Nephron progenitor cell (in vitro differentiated cells): ENCODE measurements around the gene PHF5A.

Experiments used
- DNase-seq: peaks from one replicate; pipeline ENCODE4 v3.0.0; 2021
- H3K27ac Mint-ChIP-seq: 2 replicates; pipeline ENCODE4 v1.8.0; 2021; ENCODE audit warnings: mild to moderate bottlenecking, moderate library complexity, mixed read lengths
- H3K27me3 Mint-ChIP-seq: 2 replicates; pipeline ENCODE4 v1.8.0; 2021; ENCODE audit warnings: mild to moderate bottlenecking, low read depth, mixed read lengths; ENCODE audit not compliant: poor library complexity
- H3K36me3 Mint-ChIP-seq: 2 replicates; pipeline ENCODE4 v1.8.0; 2021; ENCODE audit warnings: low read depth, mixed read lengths
- H3K4me1 Mint-ChIP-seq: 2 replicates; pipeline ENCODE4 v1.8.0; 2021; ENCODE audit warnings: mixed read lengths
- H3K4me3 Mint-ChIP-seq: 2 replicates; pipeline ENCODE4 v1.8.0; 2021; ENCODE audit warnings: mild to moderate bottlenecking, moderate library complexity, mixed read lengths
- H3K9me3 Mint-ChIP-seq: 2 replicates; pipeline ENCODE4 v1.8.0; 2021; ENCODE audit warnings: mild to moderate bottlenecking, moderate library complexity, mixed read lengths
- TF ChIP-seq, protein P1 (sequence below): fragments of 200-600 bp; sonication (generic); IDR thresholded peaks from 2 replicates; pipeline ENCODE4 v1.5.0; 2021; ENCODE audit warnings: antibody characterized with exemption

Gene PHF5A

GRCh38 chr22:41478891-41479521 lies 10.5 kb upstream of the PHF5A start:
- Mint-ChIP-seq H3K36me3 (no peaks in the 10 kb centered on the region), H3K27ac (peak overlapping the region; percentile 7), H3K27me3 (no peaks in the 10 kb centered on the region), H3K4me1 (peaks cover 11% of the 10 kb centered on the region), H3K9me3 (no peaks in the 10 kb centered on the region), H3K4me3 (no peak overlapping the region)
- DNase-seq = no peak
- TF ChIP-seq, protein P1, sequence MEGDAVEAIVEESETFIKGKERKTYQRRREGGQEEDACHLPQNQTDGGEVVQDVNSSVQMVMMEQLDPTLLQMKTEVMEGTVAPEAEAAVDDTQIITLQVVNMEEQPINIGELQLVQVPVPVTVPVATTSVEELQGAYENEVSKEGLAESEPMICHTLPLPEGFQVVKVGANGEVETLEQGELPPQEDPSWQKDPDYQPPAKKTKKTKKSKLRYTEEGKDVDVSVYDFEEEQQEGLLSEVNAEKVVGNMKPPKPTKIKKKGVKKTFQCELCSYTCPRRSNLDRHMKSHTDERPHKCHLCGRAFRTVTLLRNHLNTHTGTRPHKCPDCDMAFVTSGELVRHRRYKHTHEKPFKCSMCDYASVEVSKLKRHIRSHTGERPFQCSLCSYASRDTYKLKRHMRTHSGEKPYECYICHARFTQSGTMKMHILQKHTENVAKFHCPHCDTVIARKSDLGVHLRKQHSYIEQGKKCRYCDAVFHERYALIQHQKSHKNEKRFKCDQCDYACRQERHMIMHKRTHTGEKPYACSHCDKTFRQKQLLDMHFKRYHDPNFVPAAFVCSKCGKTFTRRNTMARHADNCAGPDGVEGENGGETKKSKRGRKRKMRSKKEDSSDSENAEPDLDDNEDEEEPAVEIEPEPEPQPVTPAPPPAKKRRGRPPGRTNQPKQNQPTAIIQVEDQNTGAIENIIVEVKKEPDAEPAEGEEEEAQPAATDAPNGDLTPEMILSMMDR = no peak

DNA sequence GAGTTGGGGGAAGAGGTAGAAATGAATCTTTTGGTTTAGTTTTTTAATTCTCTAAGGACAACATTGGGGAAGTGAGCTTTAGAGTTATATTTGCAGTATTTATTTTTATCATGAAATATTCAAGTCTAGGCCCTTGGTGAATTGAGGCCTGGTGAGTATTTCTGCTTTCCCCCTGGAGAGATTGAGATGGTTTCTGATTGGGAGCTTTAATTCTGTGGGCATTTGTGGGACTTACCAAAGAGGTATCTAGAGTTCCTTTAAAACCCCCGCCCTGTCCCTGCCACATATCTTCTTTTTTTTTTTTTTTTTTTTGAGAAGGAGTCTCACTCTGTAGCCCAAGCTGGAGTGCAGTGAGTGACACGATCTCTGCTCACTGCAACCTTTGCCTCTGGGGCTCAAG lies 10.0 kb upstream of the PHF5A start:
- no peak for DNase-seq
- no peak overlapping the region for H3K4me3 Mint-ChIP-seq
- H3K27me3 Mint-ChIP-seq = no peaks in the 10 kb centered on the region
- no peaks in the 10 kb centered on the region for H3K36me3 Mint-ChIP-seq
- TF ChIP-seq, protein P1 = no peak
- peaks cover 15% of the 10 kb centered on the region for H3K4me1 Mint-ChIP-seq
- no peaks in the 10 kb centered on the region for H3K9me3 Mint-ChIP-seq
- no peak overlapping the region for H3K27ac Mint-ChIP-seq

DNA sequence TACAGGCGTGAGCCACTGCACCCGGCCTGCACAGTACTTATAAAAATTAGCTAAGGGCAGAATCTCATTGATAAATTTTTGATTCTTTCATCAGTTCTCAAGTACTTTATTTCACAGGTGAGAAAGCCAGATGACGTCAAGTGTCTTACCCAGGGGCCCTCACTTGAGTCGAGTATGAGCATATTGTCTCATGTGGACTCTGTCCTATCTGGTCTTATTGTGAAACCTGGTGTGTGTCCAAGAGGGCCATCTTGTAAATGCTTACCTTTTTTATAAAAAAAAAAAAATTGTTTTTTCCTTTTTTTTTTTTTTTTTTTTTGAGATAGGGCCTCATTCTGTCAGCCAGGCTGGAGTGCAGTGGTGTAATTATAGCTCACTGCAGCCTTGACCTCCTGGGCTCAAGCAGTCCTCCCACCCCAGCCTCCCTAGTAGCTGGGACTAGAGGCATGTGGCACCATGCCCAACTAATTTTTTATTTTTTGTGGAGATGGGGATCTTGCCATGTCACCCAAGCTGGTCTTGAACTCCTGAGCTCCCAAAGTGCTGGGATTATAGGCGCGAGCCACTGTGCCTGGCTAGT lies 6.5 kb upstream of the PHF5A start:
- peaks cover 23% of the 10 kb centered on the region for H3K4me1 Mint-ChIP-seq
- TF ChIP-seq, protein P1 = no peak
- no peaks in the 10 kb centered on the region for H3K9me3 Mint-ChIP-seq
- H3K27ac Mint-ChIP-seq = peak overlapping the region; percentile 45
- H3K4me3 Mint-ChIP-seq = no peak overlapping the region
- H3K36me3 Mint-ChIP-seq = no peaks in the 10 kb centered on the region
- DNase-seq = no peak
- no peaks in the 10 kb centered on the region for H3K27me3 Mint-ChIP-seq

DNA sequence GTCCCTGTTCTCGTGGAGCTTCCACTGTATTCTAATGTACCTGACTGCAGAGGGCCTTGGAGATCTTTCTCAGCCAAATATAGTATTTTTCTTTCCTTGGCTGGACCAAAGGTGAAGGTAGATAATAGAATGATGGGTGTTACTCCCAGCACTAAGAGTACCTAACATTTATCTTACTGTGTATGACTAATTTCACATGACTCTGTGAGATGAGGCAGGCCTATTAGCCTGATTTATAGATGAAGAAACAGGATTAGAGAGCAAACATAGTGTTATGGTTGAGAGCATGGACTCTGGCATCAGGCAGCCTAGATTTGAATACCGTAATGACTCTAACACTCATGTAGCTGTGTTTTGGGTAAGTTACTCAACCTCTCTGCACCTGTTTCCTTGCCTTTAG lies 3.1 kb upstream of the PHF5A start:
- DNase-seq = no peak
- TF ChIP-seq, protein P1 = no peak
- no peak overlapping the region for H3K4me3 Mint-ChIP-seq
- peaks cover 12% of the 10 kb centered on the region for H3K36me3 Mint-ChIP-seq
- H3K27ac Mint-ChIP-seq = no peak overlapping the region
- peaks cover 41% of the 10 kb centered on the region for H3K4me1 Mint-ChIP-seq
- H3K9me3 Mint-ChIP-seq = no peaks in the 10 kb centered on the region
- H3K27me3 Mint-ChIP-seq = no peaks in the 10 kb centered on the region

DNA sequence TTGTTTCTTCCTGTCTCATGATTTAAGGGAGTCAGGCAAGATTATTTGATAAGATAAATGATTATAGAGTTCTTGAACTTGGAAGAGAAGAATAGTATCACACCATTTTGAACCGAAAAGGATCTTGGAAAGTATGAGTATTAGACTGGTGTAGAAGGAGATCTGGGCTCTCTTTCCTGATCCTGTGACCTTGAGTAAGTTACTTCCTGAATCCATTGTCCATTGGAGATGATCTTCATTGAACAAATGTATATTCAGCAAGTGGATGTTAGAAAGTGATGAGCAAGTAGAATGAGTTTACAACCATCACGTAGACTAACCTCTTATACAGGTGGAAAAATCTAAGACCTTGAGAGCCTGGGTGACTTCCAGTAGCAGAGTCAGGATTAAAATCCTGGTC lies 2.4 kb upstream of the PHF5A start:
- Mint-ChIP-seq H3K9me3 (no peaks in the 10 kb centered on the region), H3K36me3 (peaks cover 17% of the 10 kb centered on the region), H3K27me3 (no peaks in the 10 kb centered on the region), H3K4me1 (peaks cover 41% of the 10 kb centered on the region), H3K4me3 (peak overlapping the region; percentile 93), H3K27ac (no peak overlapping the region)
- TF ChIP-seq, protein P1 = no peak
- DNase-seq = no peak
